T-helper 17 cell (primary cell): ENCODE measurements around the gene MAP4K4. TPM values are rescaled to one million over a fixed set of nuclear protein-coding genes. Genes with fewer than 3 reads are reported as not detected.
A peak's percentile ranks its signal among the peaks of the same experiment; 100 is the strongest.

Experiments
- ATAC-seq: fragments of 150-1000 bp; cut with Tn5 transposase; 2 replicates; pipeline ENCODE4 v1.10.0; 2021; ENCODE audit warnings: mild to moderate bottlenecking, moderate library complexity
- DNase-seq, 3 donors: peaks; one replicate each; pipeline versions ENCODE4 v3.0.0 to v3.0.0-alpha.2; 2020 to 2021
- H3K9me3 ChIP-seq: one replicate; pipeline ENCODE4 v1.7.0; 2013; ENCODE audit warnings: low read length, mild to moderate bottlenecking; ENCODE audit not compliant: control insufficient read depth, poor library complexity, severe bottlenecking
- H3K27ac Mint-ChIP-seq: one replicate; pipeline ENCODE4 v1.8.0; 2022; ENCODE audit warnings: mild to moderate bottlenecking, moderate library complexity, mixed read lengths
- H3K27me3 Mint-ChIP-seq: one replicate; pipeline ENCODE4 v1.8.0; 2022; ENCODE audit warnings: mixed read lengths
- H3K36me3 Mint-ChIP-seq: one replicate; pipeline ENCODE4 v1.8.0; 2022; ENCODE audit warnings: low read depth, mixed read lengths
- H3K4me1 Mint-ChIP-seq: one replicate; pipeline ENCODE4 v1.8.0; 2022; ENCODE audit warnings: mild to moderate bottlenecking, mixed read lengths
- H3K4me3 Mint-ChIP-seq: one replicate; pipeline ENCODE4 v1.8.0; 2022; ENCODE audit warnings: mild to moderate bottlenecking, moderate library complexity, mixed read lengths
- total RNA-seq, 4 donors: library from RNA in 2 of 4; stranded (reverse) in 2 of 4; gene quantifications; one replicate each; pipeline ENCODE4 v1.2.3 and lab custom pipeline; 2022 to 2026

Gene MAP4K4
- total RNA-seq, 2 donors from 2014 or later, result 98.1 to 102 TPM

GRCh38 chr2:101790857-101791256 lies 93.3 kb downstream of the MAP4K4 start:
- Mint-ChIP-seq H3K27me3 (no peaks in the 10 kb centered on the region), H3K27ac (no peak overlapping the region), H3K4me3 (no peak overlapping the region), H3K36me3 (peaks cover 5% of the 10 kb centered on the region), H3K4me1 (peaks cover 49% of the 10 kb centered on the region)
- ATAC-seq (no peak), DNase-seq (no peak)
- H3K9me3 ChIP-seq, result no peaks in the 10 kb centered on the region

GRCh38 chr2:101792208-101792607 lies 94.7 kb downstream of the MAP4K4 start:
- H3K4me1 Mint-ChIP-seq, result peaks cover 52% of the 10 kb centered on the region
- H3K4me3 Mint-ChIP-seq, result no peak overlapping the region
- H3K27ac Mint-ChIP-seq, result no peak overlapping the region
- no peaks in the 10 kb centered on the region for H3K27me3 Mint-ChIP-seq
- DNase-seq, result no peak
- H3K9me3 ChIP-seq, result no peaks in the 10 kb centered on the region
- H3K36me3 Mint-ChIP-seq, result peaks cover 5% of the 10 kb centered on the region
- ATAC-seq, result no peak

GRCh38 chr2:101793277-101793969 lies 95.9 kb downstream of the MAP4K4 start:
- peaks cover 48% of the 10 kb centered on the region for H3K4me1 Mint-ChIP-seq
- no peak for DNase-seq
- no peaks in the 10 kb centered on the region for H3K9me3 ChIP-seq
- peak overlapping the region; percentile 43 for H3K4me3 Mint-ChIP-seq
- peak overlapping the region; percentile 77 for H3K27ac Mint-ChIP-seq
- no peak for ATAC-seq
- no peaks in the 10 kb centered on the region for H3K27me3 Mint-ChIP-seq
- peaks cover 5% of the 10 kb centered on the region for H3K36me3 Mint-ChIP-seq

GRCh38 chr2:101794141-101794540 lies 96.6 kb downstream of the MAP4K4 start:
- Mint-ChIP-seq H3K4me3 (peak overlapping the region; percentile 43), H3K4me1 (peaks cover 42% of the 10 kb centered on the region), H3K27me3 (no peaks in the 10 kb centered on the region), H3K27ac (peak overlapping the region; percentile 77), H3K36me3 (peaks cover 5% of the 10 kb centered on the region)
- no peak for DNase-seq
- H3K9me3 ChIP-seq, result no peaks in the 10 kb centered on the region
- no peak for ATAC-seq

GRCh38 chr2:101795033-101795432 lies 97.5 kb downstream of the MAP4K4 start:
- DNase-seq, result no peak
- no peak overlapping the region for H3K4me3 Mint-ChIP-seq
- H3K27me3 Mint-ChIP-seq, result no peaks in the 10 kb centered on the region
- peaks cover 43% of the 10 kb centered on the region for H3K4me1 Mint-ChIP-seq
- no peaks in the 10 kb centered on the region for H3K9me3 ChIP-seq
- H3K27ac Mint-ChIP-seq, result no peak overlapping the region
- ATAC-seq, result no peak
- peaks cover 8% of the 10 kb centered on the region for H3K36me3 Mint-ChIP-seq

- ATAC-seq, result no peak
- H3K27me3 Mint-ChIP-seq, result no peaks in the 10 kb centered on the region
- no peak overlapping the region for H3K4me3 Mint-ChIP-seq
- peaks cover 46% of the 10 kb centered on the region for H3K4me1 Mint-ChIP-seq
- no peaks in the 10 kb centered on the region for H3K9me3 ChIP-seq
- DNase-seq, result no peak
- peak overlapping the region; percentile 16 for H3K27ac Mint-ChIP-seq
- peaks cover 2% of the 10 kb centered on the region for H3K36me3 Mint-ChIP-seq
Observed at GRCh38 chr2:101796825-101797600, 99.5 kb downstream of the MAP4K4 start.

GRCh38 chr2:101801496-101801895 lies 104.0 kb downstream of the MAP4K4 start:
- H3K27ac Mint-ChIP-seq, result peak overlapping the region; percentile 82
- H3K36me3 Mint-ChIP-seq, result peaks cover 5% of the 10 kb centered on the region
- DNase-seq, result no peak
- no peak for ATAC-seq
- no peak overlapping the region for H3K4me3 Mint-ChIP-seq
- no peaks in the 10 kb centered on the region for H3K27me3 Mint-ChIP-seq
- H3K9me3 ChIP-seq, result no peaks in the 10 kb centered on the region
- peaks cover 50% of the 10 kb centered on the region for H3K4me1 Mint-ChIP-seq

GRCh38 chr2:101802329-101802728 lies 104.8 kb downstream of the MAP4K4 start:
- no peaks in the 10 kb centered on the region for H3K9me3 ChIP-seq
- Mint-ChIP-seq H3K27ac (peak overlapping the region; percentile 82), H3K4me1 (peaks cover 45% of the 10 kb centered on the region), H3K4me3 (no peak overlapping the region), H3K27me3 (no peaks in the 10 kb centered on the region), H3K36me3 (peaks cover 5% of the 10 kb centered on the region)
- ATAC-seq, result no peak
- DNase-seq, result no peak

GRCh38 chr2:101803128-101803527 lies 105.6 kb downstream of the MAP4K4 start:
- H3K27ac Mint-ChIP-seq, result peak overlapping the region; percentile 82

GRCh38 chr2:101803945-101804696 lies 106.6 kb downstream of the MAP4K4 start:
- no peaks in the 10 kb centered on the region for H3K9me3 ChIP-seq
- no peaks in the 10 kb centered on the region for H3K27me3 Mint-ChIP-seq
- peaks cover 47% of the 10 kb centered on the region for H3K4me1 Mint-ChIP-seq
- peaks cover 5% of the 10 kb centered on the region for H3K36me3 Mint-ChIP-seq
- no peak overlapping the region for H3K4me3 Mint-ChIP-seq
- peak overlapping the region; percentile 82 for H3K27ac Mint-ChIP-seq
- ATAC-seq, result no peak
- DNase-seq, result no peak

More at GRCh38 chr2:101803128-101803527, 105.6 kb downstream of the MAP4K4 start:
- no peak overlapping the region for H3K4me3 Mint-ChIP-seq
- no peak for DNase-seq
- no peaks in the 10 kb centered on the region for H3K9me3 ChIP-seq
- peaks cover 47% of the 10 kb centered on the region for H3K4me1 Mint-ChIP-seq
- H3K27me3 Mint-ChIP-seq, result no peaks in the 10 kb centered on the region
- no peak for ATAC-seq
- peaks cover 5% of the 10 kb centered on the region for H3K36me3 Mint-ChIP-seq

- Mint-ChIP-seq H3K36me3 (peaks cover 3% of the 10 kb centered on the region), H3K4me3 (no peak overlapping the region), H3K4me1 (peaks cover 45% of the 10 kb centered on the region)
Observed at GRCh38 chr2:101805152-101806088, 107.9 kb downstream of the MAP4K4 start.

GRCh38 chr2:101806123-101806522 lies 108.6 kb downstream of the MAP4K4 start:
- H3K36me3 Mint-ChIP-seq, result peaks cover 3% of the 10 kb centered on the region
- ATAC-seq (no peak), DNase-seq (no peak)
- peaks cover 42% of the 10 kb centered on the region for H3K4me1 Mint-ChIP-seq
- no peak overlapping the region for H3K4me3 Mint-ChIP-seq
- no peaks in the 10 kb centered on the region for H3K9me3 ChIP-seq
- no peaks in the 10 kb centered on the region for H3K27me3 Mint-ChIP-seq
- peak overlapping the region; percentile 56 for H3K27ac Mint-ChIP-seq

More at GRCh38 chr2:101805152-101806088, 107.9 kb downstream of the MAP4K4 start:
- Mint-ChIP-seq H3K27ac (peak overlapping the region; percentile 51), H3K27me3 (no peaks in the 10 kb centered on the region)
- H3K9me3 ChIP-seq, result no peaks in the 10 kb centered on the region
- DNase-seq (no peak), ATAC-seq (no peak)
